GM23338 (cell line): ENCODE data around the gene SEC14L1. TPM values are rescaled to one million over a fixed set of nuclear protein-coding genes. Genes with fewer than 3 reads are reported as not detected.

Source experiments
- ATAC-seq: fragments of 200-7000 bp; cut with Tn5 transposase; 3 replicates; pipeline ENCODE4 v1.9.1; 2020
- DNase-seq: peaks from one replicate; pipeline ENCODE4 v3.0.0-alpha.2; 2015; ENCODE audit warnings: low spot score
- H2AFZ ChIP-seq: fragments of 200-600 bp; sonication (generic); 2 replicates; pipeline ENCODE4 v1.8.0; 2016; ENCODE audit warnings: antibody characterized with exemption, mild to moderate bottlenecking, moderate library complexity
- H3F3A ChIP-seq: fragments of 200-600 bp; sonication (generic); replicated peaks from 2 replicates; pipeline ENCODE4 v1.8.0; 2017; ENCODE audit warnings: antibody characterized with exemption, mixed run types, low read depth
- H3K27ac ChIP-seq: fragments of 200-600 bp; sonication (generic); 2 replicates; pipeline ENCODE4 v1.6.1; 2016; ENCODE audit warnings: low read depth
- H3K27me3 ChIP-seq: fragments of 200-600 bp; sonication (generic); 2 replicates; pipeline ENCODE4 v1.8.0; 2016; ENCODE audit warnings: mild to moderate bottlenecking, mixed run types, moderate library complexity; ENCODE audit not compliant: insufficient read depth
- H3K36me3 ChIP-seq: fragments of 200-600 bp; sonication (generic); 2 replicates; pipeline ENCODE4 v1.8.0; 2016; ENCODE audit warnings: mild to moderate bottlenecking; ENCODE audit not compliant: insufficient read depth
- H3K4me1 ChIP-seq: fragments of 200-600 bp; sonication (generic); 2 replicates; pipeline ENCODE4 v1.8.0; 2016; ENCODE audit warnings: mild to moderate bottlenecking, moderate library complexity; ENCODE audit not compliant: insufficient read depth
- H3K4me2 ChIP-seq: fragments of 200-600 bp; sonication (generic); 2 replicates; pipeline ENCODE4 v1.7.1; 2017; ENCODE audit warnings: mixed run types
- H3K4me3 ChIP-seq: fragments of 200-600 bp; sonication (generic); 2 replicates; pipeline ENCODE4 v1.6.1; 2016; ENCODE audit warnings: mixed run types
- H3K79me2 ChIP-seq: fragments of 200-600 bp; sonication (generic); replicated peaks from 2 replicates; pipeline ENCODE4 v1.8.0; 2017; ENCODE audit warnings: mild to moderate bottlenecking; ENCODE audit not compliant: insufficient read depth
- H3K9me2 ChIP-seq: fragments of 200-600 bp; sonication (generic); 2 replicates; pipeline ENCODE4 v1.8.0; 2017; ENCODE audit not compliant: insufficient read depth
- H4K20me1 ChIP-seq: fragments of 200-600 bp; sonication (generic); replicated peaks from 2 replicates; pipeline ENCODE4 v1.8.0; 2017; ENCODE audit warnings: mild to moderate bottlenecking; ENCODE audit not compliant: insufficient read depth
- H3K27ac Mint-ChIP-seq: 2 replicates; pipeline ENCODE4 v1.8.0; 2020; ENCODE audit warnings: inconsistent platforms, mild to moderate bottlenecking, moderate library complexity, mixed read lengths
- H3K27me3 Mint-ChIP-seq: 3 replicates; pipeline ENCODE4 v1.8.0; 2022; ENCODE audit warnings: low read depth, mild to moderate bottlenecking, moderate library complexity, mixed read lengths, inconsistent platforms; ENCODE audit not compliant: insufficient read depth, poor library complexity
- H3K36me3 Mint-ChIP-seq: 3 replicates; pipeline ENCODE4 v1.8.0; 2021; ENCODE audit warnings: low read depth, mild to moderate bottlenecking, inconsistent platforms, moderate library complexity, mixed read lengths
- H3K4me1 Mint-ChIP-seq: 3 replicates; pipeline ENCODE4 v1.8.0; 2020; ENCODE audit warnings: mild to moderate bottlenecking, inconsistent platforms, mixed read lengths
- H3K4me3 Mint-ChIP-seq: 3 replicates; pipeline ENCODE4 v1.8.0; 2021; ENCODE audit warnings: moderate library complexity, mild to moderate bottlenecking, inconsistent platforms, mixed read lengths
- H3K9me3 Mint-ChIP-seq: 3 replicates; pipeline ENCODE4 v1.8.0; 2020; ENCODE audit warnings: moderate library complexity, mild to moderate bottlenecking, inconsistent platforms, mixed read lengths
- CREB1 ChIP-seq: fragments of 250-450 bp; sonication (Bioruptor Pico); IDR thresholded peaks from 2 replicates; pipeline ENCODE4 v1.5.0; 2020; ENCODE audit warnings: low read depth, mild to moderate bottlenecking, moderate library complexity
- ETS1 ChIP-seq: IDR thresholded peaks from 2 replicates; pipeline ENCODE4 v1.6.1; 2016; ENCODE audit warnings: antibody characterized with exemption
- EZH2 ChIP-seq: fragments of 200-600 bp; sonication (generic); IDR thresholded peaks from one replicate; pipeline ENCODE4 v1.8.0; 2017; ENCODE audit warnings: antibody characterized with exemption, mild to moderate bottlenecking, low read depth; ENCODE audit not compliant: unreplicated experiment
- EZH2phosphoT487 ChIP-seq: fragments of 200-600 bp; sonication (generic); IDR thresholded peaks from one replicate; pipeline ENCODE4 v1.8.1; 2018; ENCODE audit warnings: antibody characterized with exemption; ENCODE audit not compliant: unreplicated experiment
- JUNB ChIP-seq: IDR thresholded peaks from one replicate; pipeline ENCODE4 v1.6.1; 2016; ENCODE audit warnings: antibody characterized with exemption; ENCODE audit not compliant: unreplicated experiment
- NANOG ChIP-seq: IDR thresholded peaks from 2 replicates; pipeline ENCODE4 v1.6.1; 2016; ENCODE audit warnings: antibody characterized with exemption, borderline replicate concordance
- POLR2AphosphoS5 ChIP-seq: IDR thresholded peaks from 2 replicates; pipeline ENCODE4 v1.6.1; 2016; ENCODE audit warnings: antibody characterized with exemption, low read depth
- STAT1 ChIP-seq: IDR thresholded peaks from one replicate; pipeline ENCODE4 v1.6.1; 2016; ENCODE audit warnings: antibody characterized with exemption; ENCODE audit not compliant: unreplicated experiment
- ZNF114 ChIP-seq: fragments of 250-450 bp; sonication (Bioruptor Pico); IDR thresholded peaks from 2 replicates; pipeline ENCODE4 v1.5.0; 2020; ENCODE audit warnings: mild to moderate bottlenecking, moderate library complexity
- ZNF331 ChIP-seq: fragments of 250-450 bp; sonication (Bioruptor Pico); IDR thresholded peaks from 2 replicates; pipeline ENCODE4 v1.5.0; 2020; ENCODE audit warnings: low read depth, mild to moderate bottlenecking, moderate library complexity
- polyA plus RNA-seq: library from polyadenylated mRNA; unstranded; fragments of >200 nt; fragmentation: Nextera tagmentation; extraction: Ambion mirVana; gene quantifications from 2 replicates; pipeline ENCODE4 v1.2.1, GENCODE V29; 2016
- total RNA-seq: library from RNA; depleted of rRNA; stranded (reverse); fragments of >200 nt; shearing (Covaris generic); gene quantifications from 2 replicates; pipeline ENCODE4 v1.2.3, GENCODE V29; 2014
- TF ChIP-seq, protein P1 (sequence below): fragments of 250-450 bp; sonication (Bioruptor Pico); IDR thresholded peaks from 2 replicates; pipeline ENCODE4 v1.5.0; 2020; ENCODE audit warnings: mild to moderate bottlenecking, moderate library complexity
- TF ChIP-seq, protein P2 (sequence below): IDR thresholded peaks from one replicate; pipeline ENCODE4 v1.6.1; 2018; ENCODE audit warnings: antibody characterized with exemption; ENCODE audit not compliant: unreplicated experiment
- TF ChIP-seq, protein P3 (sequence below), 2 experiments: fragments of 200-600 bp in 1 of 2; sonication (generic) in 1 of 2; conservative IDR thresholded peaks; 2 replicates each; pipeline versions ENCODE4 v1.5.1 to v1.6.1; 2016 to 2017; ENCODE audit warnings: antibody characterized with exemption in 2 of 2, low read depth in 2 of 2, mild to moderate bottlenecking in 2 of 2, moderate library complexity in 1 of 2

Gene SEC14L1
- total and polyA plus RNA-seq, 2 experiments from 2014 or later: 26.8 to 54.8 TPM

DNA sequence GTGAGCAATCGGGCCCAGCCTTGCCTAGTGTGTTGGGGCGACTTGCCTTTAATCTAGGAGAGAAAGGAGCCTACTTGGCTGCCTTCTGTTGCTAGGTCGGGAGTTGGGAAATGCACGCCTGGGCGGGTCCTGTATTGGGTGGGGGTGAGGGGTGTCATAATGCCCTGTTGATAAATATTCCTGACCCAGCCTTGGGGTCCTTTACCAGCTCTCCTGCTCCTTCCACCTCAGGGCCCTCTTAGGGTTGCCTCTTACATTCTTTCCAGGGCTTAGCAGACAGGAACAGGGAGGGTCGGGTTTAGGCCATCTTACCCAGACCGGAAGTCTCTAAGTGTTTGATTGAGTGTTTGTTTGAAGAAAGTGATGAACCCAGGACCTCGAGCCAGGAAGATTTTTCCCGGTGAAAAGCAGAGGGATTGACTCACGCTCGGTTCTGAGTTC lies 112.9 kb downstream of the SEC14L1 start:
- H3K9me3 Mint-ChIP-seq: no peaks in the 10 kb centered on the region
- H3K27ac ChIP-seq: no peak overlapping the region
- peak; percentile 22; the same call in 2 of the 3 replicates for ATAC-seq
- no peaks in the 10 kb centered on the region for H3K36me3 Mint-ChIP-seq
- peaks cover 15% of the 10 kb centered on the region for H3K27me3 Mint-ChIP-seq
- H4K20me1 ChIP-seq: no peaks in the 10 kb centered on the region; the same call in 1 of the 2 replicates
- no peak overlapping the region for H3K4me3 ChIP-seq
- H3K36me3 ChIP-seq: no peaks in the 10 kb centered on the region
- TF ChIP-seq EZH2phosphoT487 (no peak), ETS1 (no peak), POLR2AphosphoS5 (no peak), ZNF114 (CRISPR knock-in tag) (no peak), NANOG (no peak), EZH2 (no peak), JUNB (no peak), STAT1 (no peak), ZNF331 (CRISPR knock-in tag) (no peak), CREB1 (CRISPR knock-in tag) (no peak)
- TF ChIP-seq, protein P1, sequence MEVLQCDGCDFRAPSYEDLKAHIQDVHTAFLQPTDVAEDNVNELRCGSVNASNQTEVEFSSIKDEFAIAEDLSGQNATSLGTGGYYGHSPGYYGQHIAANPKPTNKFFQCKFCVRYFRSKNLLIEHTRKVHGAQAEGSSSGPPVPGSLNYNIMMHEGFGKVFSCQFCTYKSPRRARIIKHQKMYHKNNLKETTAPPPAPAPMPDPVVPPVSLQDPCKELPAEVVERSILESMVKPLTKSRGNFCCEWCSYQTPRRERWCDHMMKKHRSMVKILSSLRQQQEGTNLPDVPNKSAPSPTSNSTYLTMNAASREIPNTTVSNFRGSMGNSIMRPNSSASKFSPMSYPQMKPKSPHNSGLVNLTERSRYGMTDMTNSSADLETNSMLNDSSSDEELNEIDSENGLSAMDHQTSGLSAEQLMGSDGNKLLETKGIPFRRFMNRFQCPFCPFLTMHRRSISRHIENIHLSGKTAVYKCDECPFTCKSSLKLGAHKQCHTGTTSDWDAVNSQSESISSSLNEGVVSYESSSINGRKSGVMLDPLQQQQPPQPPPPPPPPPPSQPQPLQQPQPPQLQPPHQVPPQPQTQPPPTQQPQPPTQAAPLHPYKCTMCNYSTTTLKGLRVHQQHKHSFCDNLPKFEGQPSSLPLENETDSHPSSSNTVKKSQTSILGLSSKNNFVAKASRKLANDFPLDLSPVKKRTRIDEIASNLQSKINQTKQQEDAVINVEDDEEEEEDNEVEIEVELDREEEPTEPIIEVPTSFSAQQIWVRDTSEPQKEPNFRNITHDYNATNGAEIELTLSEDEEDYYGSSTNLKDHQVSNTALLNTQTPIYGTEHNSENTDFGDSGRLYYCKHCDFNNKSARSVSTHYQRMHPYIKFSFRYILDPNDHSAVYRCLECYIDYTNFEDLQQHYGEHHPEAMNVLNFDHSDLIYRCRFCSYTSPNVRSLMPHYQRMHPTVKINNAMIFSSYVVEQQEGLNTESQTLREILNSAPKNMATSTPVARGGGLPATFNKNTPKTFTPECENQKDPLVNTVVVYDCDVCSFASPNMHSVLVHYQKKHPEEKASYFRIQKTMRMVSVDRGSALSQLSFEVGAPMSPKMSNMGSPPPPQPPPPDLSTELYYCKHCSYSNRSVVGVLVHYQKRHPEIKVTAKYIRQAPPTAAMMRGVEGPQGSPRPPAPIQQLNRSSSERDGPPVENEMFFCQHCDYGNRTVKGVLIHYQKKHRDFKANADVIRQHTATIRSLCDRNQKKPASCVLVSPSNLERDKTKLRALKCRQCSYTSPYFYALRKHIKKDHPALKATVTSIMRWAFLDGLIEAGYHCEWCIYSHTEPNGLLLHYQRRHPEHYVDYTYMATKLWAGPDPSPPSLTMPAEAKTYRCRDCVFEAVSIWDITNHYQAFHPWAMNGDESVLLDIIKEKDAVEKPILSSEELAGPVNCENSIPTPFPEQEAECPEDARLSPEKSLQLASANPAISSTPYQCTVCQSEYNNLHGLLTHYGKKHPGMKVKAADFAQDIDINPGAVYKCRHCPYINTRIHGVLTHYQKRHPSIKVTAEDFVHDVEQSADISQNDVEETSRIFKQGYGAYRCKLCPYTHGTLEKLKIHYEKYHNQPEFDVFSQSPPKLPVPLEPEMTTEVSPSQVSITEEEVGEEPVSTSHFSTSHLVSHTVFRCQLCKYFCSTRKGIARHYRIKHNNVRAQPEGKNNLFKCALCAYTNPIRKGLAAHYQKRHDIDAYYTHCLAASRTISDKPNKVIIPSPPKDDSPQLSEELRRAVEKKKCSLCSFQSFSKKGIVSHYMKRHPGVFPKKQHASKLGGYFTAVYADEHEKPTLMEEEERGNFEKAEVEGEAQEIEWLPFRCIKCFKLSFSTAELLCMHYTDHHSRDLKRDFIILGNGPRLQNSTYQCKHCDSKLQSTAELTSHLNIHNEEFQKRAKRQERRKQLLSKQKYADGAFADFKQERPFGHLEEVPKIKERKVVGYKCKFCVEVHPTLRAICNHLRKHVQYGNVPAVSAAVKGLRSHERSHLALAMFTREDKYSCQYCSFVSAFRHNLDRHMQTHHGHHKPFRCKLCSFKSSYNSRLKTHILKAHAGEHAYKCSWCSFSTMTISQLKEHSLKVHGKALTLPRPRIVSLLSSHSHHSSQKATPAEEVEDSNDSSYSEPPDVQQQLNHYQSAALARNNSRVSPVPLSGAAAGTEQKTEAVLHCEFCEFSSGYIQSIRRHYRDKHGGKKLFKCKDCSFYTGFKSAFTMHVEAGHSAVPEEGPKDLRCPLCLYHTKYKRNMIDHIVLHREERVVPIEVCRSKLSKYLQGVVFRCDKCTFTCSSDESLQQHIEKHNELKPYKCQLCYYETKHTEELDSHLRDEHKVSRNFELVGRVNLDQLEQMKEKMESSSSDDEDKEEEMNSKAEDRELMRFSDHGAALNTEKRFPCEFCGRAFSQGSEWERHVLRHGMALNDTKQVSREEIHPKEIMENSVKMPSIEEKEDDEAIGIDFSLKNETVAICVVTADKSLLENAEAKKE (CRISPR knock-in tag): no peak
- TF ChIP-seq, protein P2, sequence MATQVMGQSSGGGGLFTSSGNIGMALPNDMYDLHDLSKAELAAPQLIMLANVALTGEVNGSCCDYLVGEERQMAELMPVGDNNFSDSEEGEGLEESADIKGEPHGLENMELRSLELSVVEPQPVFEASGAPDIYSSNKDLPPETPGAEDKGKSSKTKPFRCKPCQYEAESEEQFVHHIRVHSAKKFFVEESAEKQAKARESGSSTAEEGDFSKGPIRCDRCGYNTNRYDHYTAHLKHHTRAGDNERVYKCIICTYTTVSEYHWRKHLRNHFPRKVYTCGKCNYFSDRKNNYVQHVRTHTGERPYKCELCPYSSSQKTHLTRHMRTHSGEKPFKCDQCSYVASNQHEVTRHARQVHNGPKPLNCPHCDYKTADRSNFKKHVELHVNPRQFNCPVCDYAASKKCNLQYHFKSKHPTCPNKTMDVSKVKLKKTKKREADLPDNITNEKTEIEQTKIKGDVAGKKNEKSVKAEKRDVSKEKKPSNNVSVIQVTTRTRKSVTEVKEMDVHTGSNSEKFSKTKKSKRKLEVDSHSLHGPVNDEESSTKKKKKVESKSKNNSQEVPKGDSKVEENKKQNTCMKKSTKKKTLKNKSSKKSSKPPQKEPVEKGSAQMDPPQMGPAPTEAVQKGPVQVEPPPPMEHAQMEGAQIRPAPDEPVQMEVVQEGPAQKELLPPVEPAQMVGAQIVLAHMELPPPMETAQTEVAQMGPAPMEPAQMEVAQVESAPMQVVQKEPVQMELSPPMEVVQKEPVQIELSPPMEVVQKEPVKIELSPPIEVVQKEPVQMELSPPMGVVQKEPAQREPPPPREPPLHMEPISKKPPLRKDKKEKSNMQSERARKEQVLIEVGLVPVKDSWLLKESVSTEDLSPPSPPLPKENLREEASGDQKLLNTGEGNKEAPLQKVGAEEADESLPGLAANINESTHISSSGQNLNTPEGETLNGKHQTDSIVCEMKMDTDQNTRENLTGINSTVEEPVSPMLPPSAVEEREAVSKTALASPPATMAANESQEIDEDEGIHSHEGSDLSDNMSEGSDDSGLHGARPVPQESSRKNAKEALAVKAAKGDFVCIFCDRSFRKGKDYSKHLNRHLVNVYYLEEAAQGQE: no peak
- TF ChIP-seq, protein P3, sequence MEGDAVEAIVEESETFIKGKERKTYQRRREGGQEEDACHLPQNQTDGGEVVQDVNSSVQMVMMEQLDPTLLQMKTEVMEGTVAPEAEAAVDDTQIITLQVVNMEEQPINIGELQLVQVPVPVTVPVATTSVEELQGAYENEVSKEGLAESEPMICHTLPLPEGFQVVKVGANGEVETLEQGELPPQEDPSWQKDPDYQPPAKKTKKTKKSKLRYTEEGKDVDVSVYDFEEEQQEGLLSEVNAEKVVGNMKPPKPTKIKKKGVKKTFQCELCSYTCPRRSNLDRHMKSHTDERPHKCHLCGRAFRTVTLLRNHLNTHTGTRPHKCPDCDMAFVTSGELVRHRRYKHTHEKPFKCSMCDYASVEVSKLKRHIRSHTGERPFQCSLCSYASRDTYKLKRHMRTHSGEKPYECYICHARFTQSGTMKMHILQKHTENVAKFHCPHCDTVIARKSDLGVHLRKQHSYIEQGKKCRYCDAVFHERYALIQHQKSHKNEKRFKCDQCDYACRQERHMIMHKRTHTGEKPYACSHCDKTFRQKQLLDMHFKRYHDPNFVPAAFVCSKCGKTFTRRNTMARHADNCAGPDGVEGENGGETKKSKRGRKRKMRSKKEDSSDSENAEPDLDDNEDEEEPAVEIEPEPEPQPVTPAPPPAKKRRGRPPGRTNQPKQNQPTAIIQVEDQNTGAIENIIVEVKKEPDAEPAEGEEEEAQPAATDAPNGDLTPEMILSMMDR (conservative IDR thresholded peaks at IDR 0.05; ENCODE audit: low read depth in 2 of 2): no peak
- H2AFZ ChIP-seq: no peak overlapping the region
- DNase-seq: peak; percentile 35
- H3K79me2 ChIP-seq: no peaks in the 10 kb centered on the region
- H3K9me2 ChIP-seq: no peaks in the 10 kb centered on the region
- H3K4me1 ChIP-seq: no peaks in the 10 kb centered on the region
- peaks cover 11% of the 10 kb centered on the region for H3K4me1 Mint-ChIP-seq
- no peak overlapping the region for H3K4me3 Mint-ChIP-seq
- no peaks in the 10 kb centered on the region for H3F3A ChIP-seq
- no peak overlapping the region for H3K4me2 ChIP-seq
- H3K27ac Mint-ChIP-seq: no peak overlapping the region
- no peaks in the 10 kb centered on the region for H3K27me3 ChIP-seq
